ENCODE measurements around the gene KPNA5. TPM values are rescaled to one million over a fixed set of nuclear protein-coding genes. Genes with fewer than 3 reads are reported as not detected.
"Not testable (repeated sequence)": the region's sequence is repeated elsewhere in the genome, so short reads cannot be mapped to it uniquely, and the experiment has no call there.

Gene KPNA5
- total and polyA plus RNA-seq, 2 of the 13 experiments (the other 11 are each of a cell fraction or from before 2014, with no cell fraction given), result 5.3 to 13.0 TPM

- H4K20me1 ChIP-seq (ENCODE audit: insufficient read depth, low read length); H3K27me3 ChIP-seq (ENCODE audit: control insufficient read depth in 1 of 2, insufficient read depth in 2 of 2, low read length in 2 of 2); POLR2A ChIA-PET; H2AFZ ChIP-seq (ENCODE audit: low read length); H3K4me2 ChIP-seq (ENCODE audit: low read depth, low read length); DNase-seq (ENCODE audit: low spot score); CTCF ChIA-PET (ENCODE audit: low intra/inter-chr PET ratio, low total read pairs); BruUV-seq (replicated peaks); H3K4me3 ChIP-seq (replicated peaks in 1 of 3; ENCODE audit: insufficient read depth in 1 of 3, low read depth in 2 of 3, low read length in 3 of 3); H3K4me1 ChIP-seq (ENCODE audit: insufficient read depth, low read length); ATAC-seq; in situ Hi-C loops (cut with HindIII; ENCODE audit: extremely low pct_ligation_motif_present, low pct_unique_long_range_greater_than_20kb); FAIRE-seq; H3K27ac ChIP-seq (ENCODE audit: extremely low read length, insufficient read depth, low read length); intact Hi-C loops (cut with micrococcal nuclease; ENCODE audit: unreplicated experiment); H3K9me3 ChIP-seq (ENCODE audit: low read length); H3K9ac ChIP-seq (ENCODE audit: insufficient read depth, low read depth, low read length): not testable (repeated sequence)
- Histone ChIP-seq H3K36me3 (replicated peaks in 1 of 2; ENCODE audit: control insufficient read depth in 1 of 2, insufficient read depth in 2 of 2, low read length in 2 of 2) (peaks cover 3 to 15% of the 10 kb centered on the region in 2 experiments; a peak in 4 of 5 replicates), H3K79me2 (ENCODE audit: insufficient read depth, low read length) (peaks cover 24% of the 10 kb centered on the region)
- 96% methylated on average over 3 of the region's 3 CpGs for WGBS (ENCODE audit: low lambda C conversion rate)
Measured at GRCh38 chr6:116693275-116693674, 12.3 kb downstream of the KPNA5 start.

- TF ChIP-seq FUBP1 (CRISPR knock-in tag; IDR thresholded peaks at IDR 0.05; ENCODE audit: borderline replicate concordance), result no peak
- H2AFZ ChIP-seq (ENCODE audit: low read length), result no peak overlapping the region
- intact Hi-C loops (cut with micrococcal nuclease; ENCODE audit: unreplicated experiment) (no loop called here), in situ Hi-C loops (cut with HindIII; ENCODE audit: extremely low pct_ligation_motif_present, low pct_unique_long_range_greater_than_20kb) (no loop called here)
- peaks cover 11% of the 10 kb centered on the region for H3K79me2 ChIP-seq (ENCODE audit: insufficient read depth, low read length)
- H3K9ac ChIP-seq (ENCODE audit: insufficient read depth, low read depth, low read length), result no peak overlapping the region
- no peaks in the 10 kb centered on the region for H3K27me3 ChIP-seq (ENCODE audit: control insufficient read depth in 1 of 2, insufficient read depth in 2 of 2, low read length in 2 of 2)
- no peak for DNase-seq (ENCODE audit: low spot score)
- H4K20me1 ChIP-seq (ENCODE audit: insufficient read depth, low read length), result 0 out of 2 replicates have a peak, but pooled peaks cover 3% of the 10 kb centered on the region
- H3K4me3 ChIP-seq (replicated peaks in 1 of 3; ENCODE audit: insufficient read depth in 1 of 3, low read depth in 2 of 3, low read length in 3 of 3), result no peak overlapping the region
- no peak for ATAC-seq
- peaks cover 3 to 27% of the 10 kb centered on the region in 2 experiments; a peak in 4 of 5 replicates for H3K36me3 ChIP-seq (replicated peaks in 1 of 2; ENCODE audit: control insufficient read depth in 1 of 2, insufficient read depth in 2 of 2, low read length in 2 of 2)
- ChIA-PET CTCF (ENCODE audit: low intra/inter-chr PET ratio, low total read pairs) (no interaction called here), POLR2A (no interaction called here)
- no peaks in the 10 kb centered on the region for H3K4me1 ChIP-seq (ENCODE audit: insufficient read depth, low read length)
- no peak overlapping the region for H3K27ac ChIP-seq (ENCODE audit: extremely low read length, insufficient read depth, low read length)
- no peak for FAIRE-seq
- no TSS peak for BruUV-seq (replicated peaks)
- H3K4me2 ChIP-seq (ENCODE audit: low read depth, low read length), result no peak overlapping the region
- no peaks in the 10 kb centered on the region for H3K9me3 ChIP-seq (ENCODE audit: low read length)
- WGBS (ENCODE audit: low lambda C conversion rate), result 97% methylated on average over 2 of the region's 2 CpGs
Measured at GRCh38 chr6:116695401-116695800, 14.4 kb downstream of the KPNA5 start.
